GM19035 (cell line): ENCODE results near the gene ABHD12B.
A peak's percentile ranks its signal among the peaks of the same experiment; 100 is the strongest.
"Not testable (repeated sequence)": the region's sequence is repeated elsewhere in the genome, so short reads cannot be mapped to it uniquely, and the experiment has no call there.

Experiments
- ATAC-seq: cut with Tn5 transposase; IDR thresholded peaks from one replicate; pipeline ENCODE4 v1.9.1; 2021; ENCODE audit not compliant: unreplicated experiment

The ABHD12B gene

GRCh38 chr14:50932592-50933495 is 61.0 kb downstream of the ABHD12B start:
- ATAC-seq, result no peak

GRCh38 chr14:50935126-50936015 is 63.5 kb downstream of the ABHD12B start:
- no peak for ATAC-seq

- no peak for ATAC-seq
These were observed 64.1 kb downstream of the ABHD12B start for GRCh38 chr14:50936016-50936340.

GRCh38 chr14:50936882-50937281 is 65.0 kb downstream of the ABHD12B start:
- ATAC-seq, result no peak

- no peak for ATAC-seq
These were observed 65.5 kb downstream of the ABHD12B start for GRCh38 chr14:50937325-50937724.

- no peak for ATAC-seq
These were observed 65.9 kb downstream of the ABHD12B start for GRCh38 chr14:50937800-50938199.

- ATAC-seq, result no peak
These were observed 69.3 kb downstream of the ABHD12B start for GRCh38 chr14:50941151-50941550.

GRCh38 chr14:50941638-50942037 is 69.8 kb downstream of the ABHD12B start:
- ATAC-seq, result not testable (repeated sequence)

GRCh38 chr14:50943261-50943942 is 71.5 kb downstream of the ABHD12B start:
- no peak for ATAC-seq

- ATAC-seq, result peak; percentile 81
These were observed 72.2 kb downstream of the ABHD12B start, which contains the start of gene PYGL for GRCh38 chr14:50943943-50944646. TSS of gene PYGL (minus strand) at chr14:50944483. CDS start at chr14:50944403, 80 bp downstream.

- ATAC-seq, result peak; percentile 30
These were observed 73.0 kb downstream of the ABHD12B start for GRCh38 chr14:50944647-50945413.

- no peak for ATAC-seq
These were observed 74.5 kb downstream of the ABHD12B start for GRCh38 chr14:50946234-50946935.

GRCh38 chr14:50947446-50947845 is 75.6 kb downstream of the ABHD12B start:
- no peak for ATAC-seq

GRCh38 chr14:50948205-50948604 is 76.4 kb downstream of the ABHD12B start:
- no peak for ATAC-seq

- no peak for ATAC-seq
These were observed 79.2 kb downstream of the ABHD12B start for GRCh38 chr14:50951032-50951431.

- ATAC-seq, result no peak
These were observed 81.6 kb downstream of the ABHD12B start for GRCh38 chr14:50953502-50953901.
